K562 (cell line): ENCODE results near the gene MARK3. TPM values are rescaled to one million over a fixed set of nuclear protein-coding genes. Genes with fewer than 3 reads are reported as not detected.

Experiments
- ATAC-seq: fragments of 200-7000 bp; cut with Tn5 transposase; 3 replicates; pipeline ENCODE4 v1.9.1; 2020; ENCODE audit warnings: moderate library complexity
- BruUV-seq: library from RNA; stranded (reverse); fragments of 400-500 nt; replicated peaks from 2 replicates; lab custom pipeline; 2021; lab: Mats Ljungman, UMichigan
- CTCF ChIA-PET: fragments of 300-600 bp; formaldehyde crosslinking; extraction: SDS; loops from one replicate; lab custom pipeline; 2021; ENCODE audit warnings: low intra/inter-chr PET ratio; lab: Yijun Ruan, JAX
- POLR2A ChIA-PET: fragments of 300-600, 350-650 bp; sonication (Branson Sonifier 250); formaldehyde crosslinking; extraction: SDS; loops from one replicate; lab custom pipeline; 2021; ENCODE audit warnings: antibody characterized with exemption, inconsistent platforms; lab: Yijun Ruan, JAX
- DNase-seq, 4 experiments: peaks; one replicate each; pipeline versions ENCODE4 v3.0.0 to v3.0.0-alpha.2; 2011 to 2018; ENCODE audit warnings: low spot score in 3 of 4, mixed read lengths in 3 of 4; ENCODE audit errors: extremely low read depth in 1 of 4
- FAIRE-seq: peaks from 2 replicates; lab custom pipeline; 2011; peaks lifted over from hg19 to GRCh38; lab: Jason Lieb, UNC
- H2AFZ ChIP-seq: 2 replicates; pipeline ENCODE4 v1.6.0; 2011; ENCODE audit warnings: low read depth, low read length, control low read depth, inconsistent platforms
- H3K27ac ChIP-seq: fragments of 200-600 bp; 3 replicates; pipeline ENCODE4 v1.8.0; 2011; ENCODE audit warnings: low read depth, mild to moderate bottlenecking, control low read depth, inconsistent platforms, low read length, moderate library complexity, mixed read lengths; ENCODE audit errors: extremely low read depth
- H3K27me3 ChIP-seq, 2 experiments: fragments of 300-600 bp in 1 of 2; 2 replicates in 1 of 2; 3 replicates in 1 of 2; pipeline versions ENCODE4 v1.6.0 to v1.8.0; 2011; ENCODE audit warnings: inconsistent platforms in 2 of 2, low read length in 2 of 2, mild to moderate bottlenecking in 1 of 2, mixed read lengths in 1 of 2, moderate library complexity in 1 of 2; ENCODE audit not compliant: control insufficient read depth in 2 of 2, insufficient read depth in 2 of 2
- H3K36me3 ChIP-seq: fragments of 300-600 bp; 3 replicates; pipeline ENCODE4 v1.8.0; 2011; ENCODE audit warnings: mild to moderate bottlenecking, low read length, inconsistent platforms; ENCODE audit not compliant: control insufficient read depth, insufficient read depth
- H3K4me1 ChIP-seq, 2 experiments: fragments of 200-600 bp in 1 of 2; replicated peaks in 1 of 2; 2 replicates in 1 of 2; 3 replicates in 1 of 2; pipeline versions ENCODE4 v1.5.1 to v1.8.0; 2011; ENCODE audit warnings: inconsistent platforms in 2 of 2, low read length in 2 of 2, mild to moderate bottlenecking in 1 of 2, mixed read lengths in 1 of 2, moderate library complexity in 1 of 2; ENCODE audit not compliant: control insufficient read depth in 2 of 2, insufficient read depth in 2 of 2
- H3K4me2 ChIP-seq: 2 replicates; pipeline ENCODE4 v1.6.1; 2011; ENCODE audit warnings: low read length, control low read depth, inconsistent platforms, mixed read lengths; ENCODE audit not compliant: insufficient read depth
- H3K4me3 ChIP-seq: fragments of 200-600 bp; sonication (generic), shearing (Covaris generic); 2 replicates; pipeline ENCODE4 v1.5.1; 2016; ENCODE audit warnings: control low read depth, inconsistent platforms
- H3K79me2 ChIP-seq: fragments of 200-600 bp; 3 replicates; pipeline ENCODE4 v1.8.0; 2011; ENCODE audit warnings: low read length, inconsistent platforms; ENCODE audit not compliant: control insufficient read depth, insufficient read depth
- H3K9ac ChIP-seq, 2 experiments: 2 replicates each; pipeline versions ENCODE4 v1.6.0 to v1.6.1; 2011; ENCODE audit warnings: low read depth in 2 of 2, low read length in 2 of 2, control low read depth in 1 of 2, inconsistent platforms in 1 of 2, mild to moderate bottlenecking in 1 of 2, mixed read lengths in 1 of 2; ENCODE audit not compliant: insufficient read depth in 1 of 2
- H3K9me1 ChIP-seq: one replicate; pipeline ENCODE4 v1.6.0; 2011; ENCODE audit warnings: inconsistent platforms, mild to moderate bottlenecking, low read length, moderate library complexity; ENCODE audit not compliant: control insufficient read depth, insufficient read depth
- H3K9me3 ChIP-seq: replicated peaks from 2 replicates; pipeline ENCODE4 v1.5.1; 2011; ENCODE audit warnings: low read depth, low read length, inconsistent platforms; ENCODE audit not compliant: control insufficient read depth, insufficient read depth
- H4K20me1 ChIP-seq: replicated peaks from 2 replicates; pipeline ENCODE4 v1.6.1; 2011; ENCODE audit warnings: low read length, inconsistent platforms, mixed read lengths; ENCODE audit not compliant: control insufficient read depth, insufficient read depth
- KAT7 ChIP-seq: sonication (generic); formaldehyde crosslinking; IDR thresholded peaks from 2 replicates; pipeline ENCODE4 v1.8.0; 2022; ENCODE audit warnings: missing genetic modification reagents, mild to moderate bottlenecking, borderline replicate concordance
- POLR2G ChIP-seq: fragments of 200-400 bp; formaldehyde crosslinking; IDR thresholded peaks from 2 replicates; pipeline ENCODE4 v1.6.1; 2017; ENCODE audit warnings: low read depth, mild to moderate bottlenecking, antibody characterized with exemption, low read length, moderate library complexity
- RBFOX2 ChIP-seq: fragments of 200-400 bp; formaldehyde crosslinking; IDR thresholded peaks from 2 replicates; pipeline ENCODE4 v1.6.1; 2017; ENCODE audit warnings: low read depth, mild to moderate bottlenecking, low read length, moderate library complexity
- RFX1 ChIP-seq: fragments of 450-650 bp; IDR thresholded peaks from 2 replicates; pipeline ENCODE4 v1.6.1; 2016; ENCODE audit warnings: mild to moderate bottlenecking, moderate library complexity
- RHOXF2B ChIP-seq: fragments of 250-450 bp; sonication (Bioruptor Pico); conservative IDR thresholded peaks from 2 replicates; pipeline ENCODE4 v1.5.1; 2021
- SMARCB1 ChIP-seq: IDR thresholded peaks from 2 replicates; pipeline ENCODE4 v1.6.1; 2011; ENCODE audit warnings: improper control_type of control experiment, low read depth; ENCODE audit not compliant: insufficient read length
- XRCC4 ChIP-seq: IDR thresholded peaks from one replicate; pipeline ENCODE4 v1.6.1; 2011; ENCODE audit not compliant: insufficient read depth, insufficient read length; ENCODE audit errors: extremely low read depth
- ZBTB8A ChIP-seq: fragments of 450-650 bp; IDR thresholded peaks from 2 replicates; pipeline ENCODE4 v1.6.1; 2018; ENCODE audit warnings: mild to moderate bottlenecking, moderate library complexity; ENCODE audit not compliant: partially characterized antibody
- WGBS: fragments of 100-300 bp; shearing (Covaris generic); methylation state at CpG from one replicate; pipeline ENCODE4 v1.1.6; 2016; ENCODE audit warnings: low coverage, mixed read lengths; ENCODE audit not compliant: insufficient coverage; ENCODE audit errors: missing lambda C conversion rate; 5-methylcytosine and 5-hydroxymethylcytosine counted together
- in situ Hi-C: fragments of 300-500 bp; cut with MboI; formaldehyde crosslinking; loops from 4 replicates; pipeline ENCODE4 v1.15.0; 2018; ENCODE audit warnings: inconsistent platforms, mixed read lengths
- intact Hi-C: fragments of 100-400 bp; cut with micrococcal nuclease; formaldehyde crosslinking; loops from 2 replicates; pipeline ENCODE4 v1.14.2; 2022
- polyA plus RNA-seq, 8 experiments: library from polyadenylated mRNA; depleted of rRNA in 4 of 8; stranded (reverse) in 5 of 8; unstranded in 3 of 8; fragments of >200 nt; fragmentation: Nextera tagmentation in 2 of 8; fragmentation: Illumina TruSeq in 1 of 8; extraction: Ambion mirVana in 2 of 8; extraction: Trizol in 1 of 8; gene quantifications; 2 replicates each; pipeline versions ENCODE4 v1.2.1 to v1.2.3, GENCODE V29; 2011 to 2014; ENCODE audit warnings: inconsistent platforms in 1 of 8, missing spikeins in 1 of 8
- total RNA-seq, 7 experiments: library from RNA; depleted of rRNA in 6 of 7; stranded (reverse); fragments of >200 nt in 6 of 7; fragmentation: Illumina TruSeq in 2 of 7; extraction: Trizol in 2 of 7; gene quantifications; 2 replicates each; pipeline versions ENCODE4 v1.2.1 to v1.2.3, GENCODE V29; 2011 to 2021; ENCODE audit warnings: low replicate concordance in 1 of 7

MARK3 gene
- total and polyA plus RNA-seq, 9 of the 15 experiments (the other 6 are each of a cell fraction or from before 2014, with no cell fraction given), result 10.1 to 68.7 (median 56.3) TPM

GRCh38 chr14:103519837-103520212 lies 134.6 kb downstream of the MARK3 start:
- H3K27ac ChIP-seq, result peak overlapping the region; percentile 71; the same call in 1 of the 3 replicates
- POLR2A ChIA-PET, result interaction anchor here (0.5 to 1.8 kb wide), 7 partner anchors 8 to 245 kb away, joined by 4 to 9 read pairs (median 5); partner anchors contain the start of gene TRMT61A
- no peaks in the 10 kb centered on the region for H3K9me1 ChIP-seq
- CTCF ChIA-PET, result interaction anchor here (0.6 to 2.7 kb wide), 2 partner anchors 27 to 445 kb away, joined by 4 to 19 read pairs; no protein-coding TSS in a partner anchor
- H3K36me3 ChIP-seq, result peaks cover 23% of the 10 kb centered on the region; the same call in 1 of the 3 replicates
- H3K9me3 ChIP-seq, result no peaks in the 10 kb centered on the region
- H2AFZ ChIP-seq, result no peak overlapping the region
- TF ChIP-seq RFX1 (no peak), KAT7 (0 out of 2 replicates have a peak, but pooled peaks have one; percentile 3), POLR2G (peak; percentile 52; the same call in 1 of the 2 replicates), XRCC4 (no peak), RBFOX2 (peak; percentile 13), SMARCB1 (no peak), RHOXF2B (CRISPR knock-in tag) (no peak), ZBTB8A (no peak)
- intact Hi-C loops (loop anchor here (5.0 to 10.0 kb wide), 2 partner anchors 42 to 125 kb away; partner anchors contain the start of genes BAG5 and COA8), in situ Hi-C loops (no loop called here)
- peaks cover 23% of the 10 kb centered on the region for H3K79me2 ChIP-seq
- ATAC-seq (no peak), DNase-seq (peak in 1 of 4 experiments; percentile 44), FAIRE-seq (no peak)
- no peaks in the 10 kb centered on the region for H3K27me3 ChIP-seq
- TSS peak; percentile 75 for BruUV-seq
- H3K4me1 ChIP-seq, result peaks cover 34 to 82% of the 10 kb centered on the region in 2 experiments
- peak overlapping the region; percentile 68 for H3K4me2 ChIP-seq
- H3K9ac ChIP-seq, result peak overlapping the region in 1 of 2 experiments; percentile 61; a peak in 1 of 4 replicates
- no peak overlapping the region; the same call in 1 of the 2 replicates for H3K4me3 ChIP-seq
- 59% methylated on average over 13 of the region's 22 CpGs for WGBS
- peaks cover 13% of the 10 kb centered on the region; the same call in 1 of the 2 replicates for H4K20me1 ChIP-seq
